Ovary (tissue), 9 donors: Measurements from ENCODE around the gene DDX18. TPM values are rescaled to one million over a fixed set of nuclear protein-coding genes. Genes with fewer than 3 reads are reported as not detected.

ENCODE experiments used
- DNase-seq, 5 donors: peaks; one replicate each; pipeline ENCODE4 v3.0.0-alpha.2; 2019 to 2020
- H3K27ac ChIP-seq, 2 donors: fragments of 200-600 bp; one replicate each; pipeline versions ENCODE4 v1.5.1 to v1.8.0; 2019 to 2022
- H3K27me3 ChIP-seq: fragments of 200-600 bp; one replicate; pipeline ENCODE4 v1.8.0; 2022
- H3K36me3 ChIP-seq: fragments of 200-600 bp; sonication (generic); one replicate; pipeline ENCODE4 v1.5.1; 2019
- H3K4me1 ChIP-seq: one replicate; pipeline ENCODE4 v1.8.1; 2013; ENCODE audit warnings: mild to moderate bottlenecking, moderate library complexity; ENCODE audit not compliant: insufficient read depth
- H3K4me3 ChIP-seq: fragments of 200-600 bp; sonication (generic); one replicate; pipeline ENCODE4 v1.5.1; 2017
- H3K9me3 ChIP-seq, 2 donors: fragments of 200-600 bp in 1 of 2; sonication (generic) in 1 of 2; one replicate each; pipeline versions ENCODE4 v1.5.1 to v1.8.1; 2013 to 2019; ENCODE audit warnings: mild to moderate bottlenecking in 1 of 2, moderate library complexity in 1 of 2
- EP300 ChIP-seq: sonication (generic); formaldehyde crosslinking; IDR thresholded peaks from one replicate; pipeline ENCODE4 v1.6.1; 2017; ENCODE audit warnings: antibody characterized with exemption
- POLR2A ChIP-seq: fragments of 450-650 bp; IDR thresholded peaks from one replicate; pipeline ENCODE4 v1.6.1; 2017; ENCODE audit warnings: antibody characterized with exemption, mild to moderate bottlenecking, moderate library complexity
- WGBS, 3 donors: extraction: QIAGEN DNeasy Blood & Tissue Kit in 1 of 3; methylation state at CpG; one replicate each; pipeline versions ENCODE4 v1.1.5 to v1.1.7; 2013 to 2017; 5-methylcytosine and 5-hydroxymethylcytosine counted together
- intact Hi-C, 4 donors: fragments of 100-400 bp; cut with DNase I; formaldehyde crosslinking; loops; one replicate each; pipeline versions ENCODE4 v1.11.0 to v1.15.1; 2022 to 2023
- polyA plus RNA-seq, 2 donors: library from polyadenylated mRNA; stranded (reverse); fragments of 200-250 nt in 1 of 2; fragments of 350-450 nt in 1 of 2; fragmentation: Illumina TruSeq in 1 of 2; extraction: RNeasy Lipid Tissue Mini Kit (QIAGEN cat#74804) in 1 of 2; gene quantifications; one replicate each; pipeline ENCODE4 v1.2.3, GENCODE V29; 2013 to 2014
- total RNA-seq, 7 donors: library from RNA; depleted of rRNA in 2 of 7; stranded (reverse); fragments of >200 nt in 2 of 7; fragmentation: NEBNext Ultra II Directional in 3 of 7; extraction: Animal tissue kit (Norgen Biotek cat#: 25700) in 3 of 7; gene quantifications; one replicate each; pipeline versions ENCODE4 v1.1.0 to v1.2.4, GENCODE V29; 2016 to 2023
- TF ChIP-seq, protein P1 (sequence below), 3 donors: fragments of 450-650 bp in 2 of 3; fragments of 200-600 bp in 1 of 3; IDR thresholded peaks; one replicate each; pipeline versions ENCODE4 v1.5.1 to v1.8.0; 2016 to 2022; ENCODE audit warnings: antibody characterized with exemption in 3 of 3, mild to moderate bottlenecking in 1 of 3
- donor health status: DM: no; HTN: no; CAD: no; lungs with moderate emphysema.
- donor health status: DM: no; HTN: no; CAD: no.
- donor health status: Bipolar disorder and iron deficiency.
- donor health status: DM: yes; HTN: yes; CAD: no.
- donor health status: DM: no; HTN: no; CAD: no.
- donor health status: DM: yes; HTN: yes; CAD: no.

Gene DDX18
- total and polyA plus RNA-seq, 9 donors: 24.3 to 65.0 (median 48.9) TPM

DNA sequence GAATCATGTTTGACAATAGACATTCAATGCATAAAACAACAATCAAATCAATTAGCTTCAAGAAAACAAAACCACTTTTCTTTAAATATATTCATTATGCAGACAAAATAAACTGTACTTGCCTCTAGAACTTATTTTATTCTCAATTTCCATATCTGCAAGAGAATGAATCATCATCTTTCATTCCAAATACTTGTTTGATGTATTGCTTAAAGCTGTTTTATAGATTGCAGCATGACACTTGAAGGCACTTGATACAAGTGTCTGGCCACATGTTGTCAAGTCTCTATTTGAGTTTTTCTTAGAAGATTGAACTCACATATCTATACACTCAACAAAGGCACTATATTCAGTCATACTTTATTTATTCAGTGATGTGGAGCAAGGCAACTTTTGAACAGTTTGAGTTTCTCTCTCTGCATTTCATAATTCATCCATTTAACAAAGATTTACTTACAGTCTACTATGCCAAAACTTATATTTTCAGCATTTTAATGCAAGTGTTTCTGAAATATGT is 38.7 kb upstream of the DDX18 start:
- Histone ChIP-seq H3K4me3 (no peak overlapping the region), H3K27me3 (no peaks in the 10 kb centered on the region), H3K4me1 (no peaks in the 10 kb centered on the region), H3K9me3 (no peaks in the 10 kb centered on the region), H3K36me3 (no peaks in the 10 kb centered on the region), H3K27ac (no peak overlapping the region)
- intact Hi-C loops: no loop called here
- TF ChIP-seq POLR2A: no peak
- TF ChIP-seq, protein P1, sequence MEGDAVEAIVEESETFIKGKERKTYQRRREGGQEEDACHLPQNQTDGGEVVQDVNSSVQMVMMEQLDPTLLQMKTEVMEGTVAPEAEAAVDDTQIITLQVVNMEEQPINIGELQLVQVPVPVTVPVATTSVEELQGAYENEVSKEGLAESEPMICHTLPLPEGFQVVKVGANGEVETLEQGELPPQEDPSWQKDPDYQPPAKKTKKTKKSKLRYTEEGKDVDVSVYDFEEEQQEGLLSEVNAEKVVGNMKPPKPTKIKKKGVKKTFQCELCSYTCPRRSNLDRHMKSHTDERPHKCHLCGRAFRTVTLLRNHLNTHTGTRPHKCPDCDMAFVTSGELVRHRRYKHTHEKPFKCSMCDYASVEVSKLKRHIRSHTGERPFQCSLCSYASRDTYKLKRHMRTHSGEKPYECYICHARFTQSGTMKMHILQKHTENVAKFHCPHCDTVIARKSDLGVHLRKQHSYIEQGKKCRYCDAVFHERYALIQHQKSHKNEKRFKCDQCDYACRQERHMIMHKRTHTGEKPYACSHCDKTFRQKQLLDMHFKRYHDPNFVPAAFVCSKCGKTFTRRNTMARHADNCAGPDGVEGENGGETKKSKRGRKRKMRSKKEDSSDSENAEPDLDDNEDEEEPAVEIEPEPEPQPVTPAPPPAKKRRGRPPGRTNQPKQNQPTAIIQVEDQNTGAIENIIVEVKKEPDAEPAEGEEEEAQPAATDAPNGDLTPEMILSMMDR (IDR thresholded peaks at IDR 0.05): no peak
- no peak for TF ChIP-seq EP300
- no peak for DNase-seq

DNA sequence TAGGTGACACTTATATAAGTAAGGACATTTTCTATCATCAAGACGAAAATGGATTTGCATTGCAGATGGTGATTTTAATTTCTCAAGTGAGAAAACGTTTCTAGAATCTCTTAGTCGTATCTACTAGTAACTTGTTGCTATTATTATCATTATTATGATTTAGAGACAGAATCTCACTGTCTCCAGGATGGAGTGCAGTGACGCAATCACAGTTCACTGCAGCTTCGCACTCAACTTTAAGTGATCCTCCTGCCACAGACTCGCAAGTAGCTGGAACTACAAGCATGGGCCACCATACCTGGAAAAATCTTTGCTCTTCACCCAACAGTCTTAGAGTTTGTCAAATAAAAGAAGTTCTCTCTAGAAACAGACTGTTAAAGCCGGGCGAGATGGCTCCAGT is 37.6 kb upstream of the DDX18 start:
- Histone ChIP-seq H3K4me1 (no peaks in the 10 kb centered on the region), H3K27me3 (no peaks in the 10 kb centered on the region), H3K27ac (no peak overlapping the region), H3K4me3 (no peak overlapping the region), H3K9me3 (no peaks in the 10 kb centered on the region), H3K36me3 (no peaks in the 10 kb centered on the region)
- DNase-seq: no peak
- intact Hi-C loops: no loop called here
- WGBS, 3 donors: 74 to 84% (median 80%) methylated on average over 8 of the region's 8 CpGs
- TF ChIP-seq EP300 (no peak), POLR2A (no peak)
- TF ChIP-seq, protein P1 (IDR thresholded peaks at IDR 0.05): no peak

DNA sequence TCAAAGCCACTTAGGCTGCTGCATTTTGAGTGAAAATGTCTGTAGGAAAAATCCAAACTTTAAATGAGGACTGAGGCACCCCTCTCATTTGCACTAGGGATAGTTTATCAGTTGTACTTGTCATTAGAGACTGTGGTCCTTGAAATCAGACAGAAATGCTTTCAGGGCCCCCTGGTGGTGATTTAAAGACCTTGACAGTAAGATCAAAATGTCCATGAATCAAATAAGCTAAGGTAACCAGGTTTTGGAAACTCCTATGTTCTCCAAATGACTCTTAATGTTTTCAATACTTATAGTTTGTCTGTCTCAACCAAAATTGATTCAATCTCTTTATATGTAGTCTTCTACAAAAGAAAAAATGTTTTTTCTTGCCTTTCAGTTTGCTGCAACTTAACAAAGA is 28.8 kb upstream of the DDX18 start:
- no peak for TF ChIP-seq POLR2A
- TF ChIP-seq EP300: no peak
- TF ChIP-seq, protein P1 (IDR thresholded peaks at IDR 0.05): no peak
- H3K9me3 ChIP-seq: no peaks in the 10 kb centered on the region
- H3K36me3 ChIP-seq: no peaks in the 10 kb centered on the region
- no peaks in the 10 kb centered on the region for H3K4me1 ChIP-seq
- no peak overlapping the region for H3K4me3 ChIP-seq
- no peak for DNase-seq
- intact Hi-C loops: no loop called here
- H3K27ac ChIP-seq: no peak overlapping the region
- H3K27me3 ChIP-seq: no peaks in the 10 kb centered on the region

DNA sequence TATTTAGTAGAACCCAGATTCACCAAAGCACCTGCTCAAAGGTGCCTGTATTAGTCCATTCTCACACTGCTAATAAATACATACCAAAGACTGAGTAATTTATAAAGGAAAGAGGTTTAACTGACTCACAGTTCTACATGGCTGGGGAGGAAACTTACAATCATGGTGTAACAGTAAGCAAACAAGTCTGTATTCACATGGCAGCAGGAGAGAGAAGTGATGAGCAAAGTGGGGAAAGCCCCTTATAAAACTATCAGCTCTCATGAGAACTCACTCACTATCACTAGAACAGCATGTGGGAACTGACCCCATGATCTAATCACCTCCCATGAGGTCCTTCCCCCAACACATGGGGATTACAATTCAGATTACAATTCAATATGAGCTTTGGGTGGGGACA is 28.0 kb upstream of the DDX18 start:
- Histone ChIP-seq H3K9me3 (no peaks in the 10 kb centered on the region), H3K36me3 (no peaks in the 10 kb centered on the region), H3K27ac (no peak overlapping the region), H3K4me3 (no peak overlapping the region), H3K4me1 (no peaks in the 10 kb centered on the region), H3K27me3 (no peaks in the 10 kb centered on the region)
- intact Hi-C loops: no loop called here
- DNase-seq: no peak
- TF ChIP-seq POLR2A (no peak), EP300 (no peak)
- TF ChIP-seq, protein P1 (IDR thresholded peaks at IDR 0.05): no peak

- H3K9me3 ChIP-seq: no peaks in the 10 kb centered on the region
- no peak overlapping the region for H3K4me3 ChIP-seq
- no peak overlapping the region for H3K27ac ChIP-seq
- intact Hi-C loops: no loop called here
- H3K27me3 ChIP-seq: no peaks in the 10 kb centered on the region
- no peaks in the 10 kb centered on the region for H3K4me1 ChIP-seq
- no peaks in the 10 kb centered on the region for H3K36me3 ChIP-seq
- TF ChIP-seq EP300: no peak
- TF ChIP-seq POLR2A: no peak
- TF ChIP-seq, protein P1 (IDR thresholded peaks at IDR 0.05): no peak
- no peak for DNase-seq
Observed at GRCh38 chr2:117789505-117789904, 25.0 kb upstream of the DDX18 start.
